HepG2 (cell line): Measurements from ENCODE around the gene TMEM250. TPM values are rescaled to one million over a fixed set of nuclear protein-coding genes. Genes with fewer than 3 reads are reported as not detected.

ENCODE experiments used
- ESRRA ChIP-seq: sonication (generic); formaldehyde crosslinking; IDR thresholded peaks from 2 replicates; pipeline ENCODE4 v1.5.1; 2020; ENCODE audit warnings: mild to moderate bottlenecking, low read depth, missing genetic modification reagents
- GTF2F1 ChIP-seq: fragments of 150-350 bp; IDR thresholded peaks from 2 replicates; pipeline ENCODE4 v1.6.1; 2014; ENCODE audit warnings: low read length
- KDM5A ChIP-seq: fragments of 200-600 bp; sonication (generic); IDR thresholded peaks from 2 replicates; pipeline ENCODE4 v1.7.0; 2018; ENCODE audit warnings: antibody characterized with exemption, mild to moderate bottlenecking, low read length, borderline replicate concordance
- KDM6A ChIP-seq: IDR thresholded peaks from 2 replicates; pipeline ENCODE4 v1.6.1; 2016; ENCODE audit warnings: low read depth
- NR2C2 ChIP-seq: sonication (generic); formaldehyde crosslinking; IDR thresholded peaks from 2 replicates; pipeline ENCODE4 v1.4.0; 2020; ENCODE audit warnings: missing genetic modification reagents, mild to moderate bottlenecking, moderate library complexity, borderline replicate concordance
- NR2F1 ChIP-seq, 2 experiments: fragments of 450-650 bp in 1 of 2; formaldehyde crosslinking in 1 of 2; IDR thresholded peaks; 2 replicates each; pipeline versions ENCODE4 v1.5.0 to v1.6.1; 2016 to 2020; ENCODE audit warnings: mild to moderate bottlenecking in 1 of 2, missing compliant biosample characterization in 1 of 2, missing genetic modification reagents in 1 of 2, moderate library complexity in 1 of 2
- NR2F2 ChIP-seq: IDR thresholded peaks from 2 replicates; pipeline ENCODE4 v1.6.1; 2012; ENCODE audit warnings: low read depth, inconsistent platforms, borderline replicate concordance
- SATB2 ChIP-seq: sonication (generic); formaldehyde crosslinking; IDR thresholded peaks from 2 replicates; pipeline ENCODE4 v1.5.0; 2020; ENCODE audit warnings: missing genetic modification reagents
- YEATS2 ChIP-seq: sonication (generic); formaldehyde crosslinking; IDR thresholded peaks from 2 replicates; pipeline ENCODE4 v1.4.0; 2020; ENCODE audit warnings: missing genetic modification reagents, borderline replicate concordance
- ZBTB38 ChIP-seq: sonication (generic); formaldehyde crosslinking; IDR thresholded peaks from 2 replicates; pipeline ENCODE4 v1.5.1; 2020; ENCODE audit warnings: mild to moderate bottlenecking, missing genetic modification reagents
- ZFP36 ChIP-seq: fragments of 150-350 bp; IDR thresholded peaks from 2 replicates; pipeline ENCODE4 v1.6.1; 2018; ENCODE audit warnings: borderline replicate concordance, low read length, low read depth; ENCODE audit not compliant: partially characterized antibody
- ZNF34 ChIP-seq: sonication (generic); formaldehyde crosslinking; IDR thresholded peaks from 2 replicates; pipeline ENCODE4 v1.4.0; 2020; ENCODE audit warnings: mild to moderate bottlenecking, missing genetic modification reagents, borderline replicate concordance
- ZNF451 ChIP-seq: sonication (generic); formaldehyde crosslinking; IDR thresholded peaks from 2 replicates; pipeline ENCODE4 v1.5.0; 2020; ENCODE audit warnings: mild to moderate bottlenecking, missing genetic modification reagents
- ZNF850 ChIP-seq: sonication (generic); formaldehyde crosslinking; conservative IDR thresholded peaks from 2 replicates; pipeline ENCODE4 v1.9.0; 2021; ENCODE audit warnings: mild to moderate bottlenecking, missing genetic modification reagents
- polyA plus RNA-seq, 8 experiments: library from polyadenylated mRNA; depleted of rRNA in 3 of 8; stranded (reverse) in 7 of 8; unstranded in 1 of 8; fragments of >200 nt; fragmentation: Illumina TruSeq in 4 of 8; extraction: Trizol in 4 of 8; gene quantifications; 2 replicates each; pipeline versions ENCODE4 v1.2.1 to v1.2.3, GENCODE V29; 2011 to 2016; ENCODE audit warnings: low read depth in 4 of 8, missing spikeins in 1 of 8, mixed read lengths in 1 of 8; ENCODE audit not compliant: insufficient read depth in 1 of 8
- total RNA-seq, 5 experiments: library from RNA; depleted of rRNA; stranded (reverse); fragments of >200 nt; fragmentation: Illumina TruSeq; extraction: Trizol; gene quantifications; 2 replicates each; pipeline ENCODE4 v1.2.3, GENCODE V29; 2016; ENCODE audit warnings: low read depth in 1 of 5
- TF ChIP-seq, protein P1 (sequence below): fragments of 450-650 bp; IDR thresholded peaks from 2 replicates; pipeline ENCODE4 v1.6.1; 2017
- TF ChIP-seq, protein P2 (sequence below): sonication (generic); formaldehyde crosslinking; IDR thresholded peaks from 2 replicates; pipeline ENCODE4 v1.4.0; 2020; ENCODE audit warnings: mild to moderate bottlenecking, missing genetic modification reagents
- TF ChIP-seq, protein P3 (sequence below): sonication (generic); formaldehyde crosslinking; IDR thresholded peaks from 2 replicates; pipeline ENCODE4 v1.4.0; 2020; ENCODE audit warnings: mild to moderate bottlenecking, missing genetic modification reagents
- TF ChIP-seq, protein P4 (sequence below): IDR thresholded peaks from 2 replicates; pipeline ENCODE4 v1.6.1; 2016; ENCODE audit warnings: mild to moderate bottlenecking, missing biosample characterization, missing genetic modification reagents
- TF ChIP-seq, protein P5 (sequence below): sonication (generic); formaldehyde crosslinking; conservative IDR thresholded peaks from 2 replicates; pipeline ENCODE4 v1.4.0; 2020; ENCODE audit warnings: missing genetic modification reagents
- TF ChIP-seq, protein P6 (sequence below): sonication (generic); formaldehyde crosslinking; IDR thresholded peaks from 2 replicates; pipeline ENCODE4 v1.5.0; 2020; ENCODE audit warnings: mild to moderate bottlenecking, missing genetic modification reagents

The TMEM250 gene
- total and polyA plus RNA-seq, 2 of the 13 experiments (the other 11 are each of a cell fraction or from before 2014, with no cell fraction given), result 5.5 to 13.9 TPM

DNA sequence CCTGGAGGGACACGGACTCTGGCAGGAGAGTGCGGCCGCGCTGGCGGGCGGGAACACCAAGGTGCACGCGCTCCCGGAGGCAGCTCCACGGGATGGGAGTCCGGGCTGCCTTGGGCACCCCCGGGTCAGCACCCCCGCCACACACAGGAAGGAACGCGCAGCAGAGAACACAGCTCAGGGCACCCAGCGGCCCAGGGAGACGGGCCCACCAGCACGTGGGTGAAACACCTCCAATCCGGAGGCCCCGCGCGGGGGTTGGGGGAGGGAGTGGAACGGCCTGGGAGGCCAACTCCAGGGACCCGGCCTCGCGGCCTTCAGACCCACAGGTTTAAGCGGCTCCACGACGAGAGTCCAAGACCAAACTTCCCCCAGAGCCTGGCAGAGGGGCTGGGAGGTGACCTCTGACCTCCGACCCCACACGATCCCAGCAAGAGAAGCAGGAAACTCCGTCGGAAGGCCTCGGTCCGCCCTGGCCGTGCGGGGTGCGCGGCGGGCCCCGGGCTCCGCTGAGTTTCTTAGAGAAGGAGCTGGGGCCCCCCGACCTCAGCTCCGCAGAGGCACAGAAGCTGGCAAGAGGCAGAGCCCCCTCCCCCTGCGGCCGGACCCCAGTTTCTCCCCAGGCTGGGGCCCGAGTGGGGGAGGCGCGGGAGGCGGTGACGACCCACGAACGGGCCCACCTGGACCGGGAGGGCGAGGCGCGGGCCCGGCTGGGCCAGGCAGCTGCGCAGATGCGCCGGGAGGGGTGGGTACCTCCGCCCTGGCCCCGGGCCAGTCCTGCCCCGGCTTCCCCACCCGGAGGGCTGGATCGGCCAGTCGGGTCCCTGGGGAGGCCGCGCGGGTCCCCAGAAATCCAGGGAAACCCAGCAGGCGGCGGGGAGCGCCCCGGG lies 24.4 kb downstream of the TMEM250 start (continued):
- TF ChIP-seq, protein P1, sequence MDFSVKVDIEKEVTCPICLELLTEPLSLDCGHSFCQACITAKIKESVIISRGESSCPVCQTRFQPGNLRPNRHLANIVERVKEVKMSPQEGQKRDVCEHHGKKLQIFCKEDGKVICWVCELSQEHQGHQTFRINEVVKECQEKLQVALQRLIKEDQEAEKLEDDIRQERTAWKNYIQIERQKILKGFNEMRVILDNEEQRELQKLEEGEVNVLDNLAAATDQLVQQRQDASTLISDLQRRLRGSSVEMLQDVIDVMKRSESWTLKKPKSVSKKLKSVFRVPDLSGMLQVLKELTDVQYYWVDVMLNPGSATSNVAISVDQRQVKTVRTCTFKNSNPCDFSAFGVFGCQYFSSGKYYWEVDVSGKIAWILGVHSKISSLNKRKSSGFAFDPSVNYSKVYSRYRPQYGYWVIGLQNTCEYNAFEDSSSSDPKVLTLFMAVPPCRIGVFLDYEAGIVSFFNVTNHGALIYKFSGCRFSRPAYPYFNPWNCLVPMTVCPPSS, result no peak
- no peak for TF ChIP-seq ZFP36
- TF ChIP-seq, protein P2, sequence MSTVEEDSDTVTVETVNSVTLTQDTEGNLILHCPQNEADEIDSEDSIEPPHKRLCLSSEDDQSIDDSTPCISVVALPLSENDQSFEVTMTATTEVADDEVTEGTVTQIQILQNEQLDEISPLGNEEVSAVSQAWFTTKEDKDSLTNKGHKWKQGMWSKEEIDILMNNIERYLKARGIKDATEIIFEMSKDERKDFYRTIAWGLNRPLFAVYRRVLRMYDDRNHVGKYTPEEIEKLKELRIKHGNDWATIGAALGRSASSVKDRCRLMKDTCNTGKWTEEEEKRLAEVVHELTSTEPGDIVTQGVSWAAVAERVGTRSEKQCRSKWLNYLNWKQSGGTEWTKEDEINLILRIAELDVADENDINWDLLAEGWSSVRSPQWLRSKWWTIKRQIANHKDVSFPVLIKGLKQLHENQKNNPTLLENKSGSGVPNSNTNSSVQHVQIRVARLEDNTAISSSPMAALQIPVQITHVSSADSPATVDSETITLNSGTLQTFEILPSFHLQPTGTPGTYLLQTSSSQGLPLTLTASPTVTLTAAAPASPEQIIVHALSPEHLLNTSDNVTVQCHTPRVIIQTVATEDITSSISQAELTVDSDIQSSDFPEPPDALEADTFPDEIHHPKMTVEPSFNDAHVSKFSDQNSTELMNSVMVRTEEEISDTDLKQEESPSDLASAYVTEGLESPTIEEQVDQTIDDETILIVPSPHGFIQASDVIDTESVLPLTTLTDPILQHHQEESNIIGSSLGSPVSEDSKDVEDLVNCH (CRISPR knock-in tag), result no peak
- no peak for TF ChIP-seq YEATS2 (CRISPR knock-in tag)
- TF ChIP-seq, protein P3, sequence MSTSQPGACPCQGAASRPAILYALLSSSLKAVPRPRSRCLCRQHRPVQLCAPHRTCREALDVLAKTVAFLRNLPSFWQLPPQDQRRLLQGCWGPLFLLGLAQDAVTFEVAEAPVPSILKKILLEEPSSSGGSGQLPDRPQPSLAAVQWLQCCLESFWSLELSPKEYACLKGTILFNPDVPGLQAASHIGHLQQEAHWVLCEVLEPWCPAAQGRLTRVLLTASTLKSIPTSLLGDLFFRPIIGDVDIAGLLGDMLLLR (CRISPR knock-in tag), result no peak
- TF ChIP-seq, protein P4, sequence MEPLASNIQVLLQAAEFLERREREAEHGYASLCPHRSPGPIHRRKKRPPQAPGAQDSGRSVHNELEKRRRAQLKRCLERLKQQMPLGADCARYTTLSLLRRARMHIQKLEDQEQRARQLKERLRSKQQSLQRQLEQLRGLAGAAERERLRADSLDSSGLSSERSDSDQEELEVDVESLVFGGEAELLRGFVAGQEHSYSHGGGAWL (CRISPR knock-in tag), result peak; percentile 70; the same call in 1 of the 2 replicates
- no peak for TF ChIP-seq KDM6A (CRISPR knock-in tag)
- peak in 1 of 2 experiments; percentile 68; a peak in 2 of 4 replicates for TF ChIP-seq NR2F1 (CRISPR knock-in tag; IDR thresholded peaks at IDR 0.05)
- TF ChIP-seq NR2F2, result peak; percentile 22; the same call in 1 of the 2 replicates
- peak; percentile 14; the same call in 1 of the 2 replicates for TF ChIP-seq ZNF451 (CRISPR knock-in tag)
- peak; percentile 43; the same call in 1 of the 2 replicates for TF ChIP-seq KDM5A
- TF ChIP-seq ZBTB38 (CRISPR knock-in tag), result no peak
- no peak for TF ChIP-seq GTF2F1
- TF ChIP-seq, protein P5, sequence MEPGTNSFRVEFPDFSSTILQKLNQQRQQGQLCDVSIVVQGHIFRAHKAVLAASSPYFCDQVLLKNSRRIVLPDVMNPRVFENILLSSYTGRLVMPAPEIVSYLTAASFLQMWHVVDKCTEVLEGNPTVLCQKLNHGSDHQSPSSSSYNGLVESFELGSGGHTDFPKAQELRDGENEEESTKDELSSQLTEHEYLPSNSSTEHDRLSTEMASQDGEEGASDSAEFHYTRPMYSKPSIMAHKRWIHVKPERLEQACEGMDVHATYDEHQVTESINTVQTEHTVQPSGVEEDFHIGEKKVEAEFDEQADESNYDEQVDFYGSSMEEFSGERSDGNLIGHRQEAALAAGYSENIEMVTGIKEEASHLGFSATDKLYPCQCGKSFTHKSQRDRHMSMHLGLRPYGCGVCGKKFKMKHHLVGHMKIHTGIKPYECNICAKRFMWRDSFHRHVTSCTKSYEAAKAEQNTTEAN, result peak; percentile 67; the same call in 1 of the 2 replicates
- no peak for TF ChIP-seq ESRRA (CRISPR knock-in tag)
- TF ChIP-seq ZNF34 (CRISPR knock-in tag), result no peak
- 0 out of 2 replicates have a peak, but pooled peaks have one; percentile 54 for TF ChIP-seq ZNF850
- no peak for TF ChIP-seq SATB2
- peak; percentile 94 for TF ChIP-seq NR2C2 (CRISPR knock-in tag)
- TF ChIP-seq, protein P6, sequence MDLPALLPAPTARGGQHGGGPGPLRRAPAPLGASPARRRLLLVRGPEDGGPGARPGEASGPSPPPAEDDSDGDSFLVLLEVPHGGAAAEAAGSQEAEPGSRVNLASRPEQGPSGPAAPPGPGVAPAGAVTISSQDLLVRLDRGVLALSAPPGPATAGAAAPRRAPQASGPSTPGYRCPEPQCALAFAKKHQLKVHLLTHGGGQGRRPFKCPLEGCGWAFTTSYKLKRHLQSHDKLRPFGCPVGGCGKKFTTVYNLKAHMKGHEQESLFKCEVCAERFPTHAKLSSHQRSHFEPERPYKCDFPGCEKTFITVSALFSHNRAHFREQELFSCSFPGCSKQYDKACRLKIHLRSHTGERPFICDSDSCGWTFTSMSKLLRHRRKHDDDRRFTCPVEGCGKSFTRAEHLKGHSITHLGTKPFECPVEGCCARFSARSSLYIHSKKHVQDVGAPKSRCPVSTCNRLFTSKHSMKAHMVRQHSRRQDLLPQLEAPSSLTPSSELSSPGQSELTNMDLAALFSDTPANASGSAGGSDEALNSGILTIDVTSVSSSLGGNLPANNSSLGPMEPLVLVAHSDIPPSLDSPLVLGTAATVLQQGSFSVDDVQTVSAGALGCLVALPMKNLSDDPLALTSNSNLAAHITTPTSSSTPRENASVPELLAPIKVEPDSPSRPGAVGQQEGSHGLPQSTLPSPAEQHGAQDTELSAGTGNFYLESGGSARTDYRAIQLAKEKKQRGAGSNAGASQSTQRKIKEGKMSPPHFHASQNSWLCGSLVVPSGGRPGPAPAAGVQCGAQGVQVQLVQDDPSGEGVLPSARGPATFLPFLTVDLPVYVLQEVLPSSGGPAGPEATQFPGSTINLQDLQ (CRISPR knock-in tag), result peak; percentile 69; the same call in 1 of the 2 replicates
